Muscle of arm (tissue), 12 donors: ENCODE results near the gene MTMR10. TPM values are rescaled to one million over a fixed set of nuclear protein-coding genes. Genes with fewer than 3 reads are reported as not detected.
A peak's percentile ranks its signal among the peaks of the same experiment; 100 is the strongest.

Experiments
- DNase-seq: peaks from one replicate; pipeline ENCODE4 v3.0.0-alpha.2; 2013
- polyA plus RNA-seq, 12 donors: library from polyadenylated mRNA; unstranded; fragments of 120-200 nt; gene quantifications; one replicate each; pipeline ENCODE4 v1.2.1, GENCODE V29; 2013; ENCODE audit not compliant: insufficient read length in 12 of 12

The MTMR10 gene
- polyA plus RNA-seq, 12 donors: 17.9 to 30.5 (median 21.7) TPM; not detected in 1

DNA sequence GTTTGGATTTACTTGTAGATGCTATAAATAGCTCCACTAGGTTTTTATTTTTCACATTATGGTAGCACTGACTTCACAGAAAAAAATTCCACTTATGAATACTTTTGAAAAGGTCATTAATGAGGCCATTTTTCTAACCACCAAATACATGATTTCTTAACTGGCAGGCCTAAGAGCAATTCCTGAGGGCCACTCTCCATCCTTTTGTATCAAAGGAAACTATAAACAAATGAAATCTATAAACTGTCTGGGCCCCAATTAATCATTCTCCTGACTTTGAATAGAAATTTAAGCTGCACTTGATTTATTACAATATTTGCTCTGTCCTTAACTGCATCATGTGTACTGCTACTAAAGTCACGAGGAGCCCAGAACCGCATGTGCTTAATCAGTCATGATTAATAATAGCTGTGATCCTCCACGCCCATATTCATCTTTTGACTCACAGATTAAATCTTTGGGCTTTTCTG lies 25.1 kb upstream of the MTMR10 start:
- no peak for DNase-seq

DNA sequence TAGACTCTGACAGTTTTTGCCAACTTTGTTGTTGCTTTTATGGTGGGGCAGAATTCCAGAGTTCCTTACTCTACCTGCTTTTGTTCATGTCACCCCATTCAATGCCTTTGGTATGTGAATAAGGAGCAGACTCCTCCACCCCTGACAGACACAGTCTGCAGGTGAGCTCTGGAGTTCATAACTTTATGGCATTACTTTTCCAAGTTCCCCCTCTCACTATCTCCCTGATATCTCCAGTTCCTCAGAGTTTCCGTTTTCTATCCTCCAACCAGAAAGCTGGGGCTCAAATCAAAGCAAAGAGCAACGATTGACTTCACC lies 23.1 kb upstream of the MTMR10 start:
- no peak for DNase-seq

DNA sequence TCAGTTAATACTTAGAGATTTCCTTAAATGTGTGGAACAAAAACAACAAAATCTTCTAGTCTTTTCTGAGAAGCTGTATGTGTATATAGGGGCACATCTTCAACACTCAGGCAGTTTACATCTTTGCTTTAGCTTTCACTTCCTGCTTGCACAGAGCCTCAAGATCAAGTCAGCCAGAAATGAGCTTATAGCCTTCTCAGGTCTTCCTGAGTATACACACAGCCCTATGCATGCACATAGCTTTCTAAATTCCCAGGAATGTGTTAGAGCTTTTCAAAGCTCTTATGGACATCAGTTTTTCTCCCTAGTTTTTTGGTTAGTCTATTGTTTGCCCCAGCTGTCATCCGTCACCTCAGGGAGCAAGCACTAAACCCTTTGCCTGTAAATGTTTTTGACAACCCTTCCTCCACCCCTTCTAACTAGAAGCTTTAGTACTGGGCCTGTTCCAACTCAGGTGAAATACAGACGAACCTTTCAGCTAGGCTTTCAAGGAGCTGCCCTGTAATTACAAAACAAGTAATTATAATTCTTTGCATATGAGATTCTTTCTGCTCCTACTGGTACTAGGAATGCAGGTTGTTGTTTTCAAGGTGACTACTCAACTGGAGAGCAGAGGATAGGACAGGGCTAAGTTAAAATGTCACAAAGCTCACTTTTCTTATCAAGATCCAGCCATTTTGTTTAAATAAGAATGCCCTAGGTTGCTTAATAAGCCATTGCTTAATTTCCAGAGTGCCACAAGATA lies 22.6 kb upstream of the MTMR10 start:
- DNase-seq: no peak

DNA sequence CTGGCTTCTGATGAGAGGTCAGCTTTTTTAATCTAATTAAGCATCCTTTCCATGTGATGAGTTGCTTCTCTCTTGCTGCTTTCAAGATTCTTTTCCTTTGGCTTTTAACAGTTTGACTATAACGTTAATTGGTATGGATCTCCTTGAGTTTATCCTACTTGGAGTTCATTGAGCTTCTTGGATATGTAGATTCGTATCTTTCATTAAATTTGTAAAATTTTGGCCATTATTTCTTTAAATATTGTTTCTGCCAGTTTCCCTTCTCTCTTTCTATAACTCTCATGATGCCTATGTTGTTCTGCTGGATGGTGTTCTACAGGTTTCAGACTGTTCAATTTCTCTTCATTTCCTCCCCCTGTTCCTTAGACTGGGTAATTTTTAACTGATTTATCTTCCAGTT lies 21.0 kb upstream of the MTMR10 start:
- no peak for DNase-seq

DNA sequence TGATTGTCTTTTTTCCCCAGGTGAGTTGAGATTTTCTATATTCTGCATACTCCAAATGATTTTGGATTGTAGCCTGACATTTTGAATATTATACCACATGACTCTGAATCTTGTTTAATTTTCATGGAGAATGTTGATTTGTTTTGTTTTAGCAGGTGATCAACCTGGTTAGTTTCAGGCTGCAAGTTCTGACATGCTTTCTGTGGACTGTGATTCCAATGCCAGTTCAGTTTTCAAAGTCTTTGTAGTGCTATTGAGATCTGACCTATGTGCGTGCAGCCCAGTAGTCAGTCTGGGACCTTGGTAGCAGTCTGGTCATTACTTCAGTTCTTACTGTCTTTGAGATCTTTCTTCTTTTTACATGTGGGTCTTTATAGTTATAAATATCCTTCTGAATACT lies 18.6 kb upstream of the MTMR10 start:
- no peak for DNase-seq

DNA sequence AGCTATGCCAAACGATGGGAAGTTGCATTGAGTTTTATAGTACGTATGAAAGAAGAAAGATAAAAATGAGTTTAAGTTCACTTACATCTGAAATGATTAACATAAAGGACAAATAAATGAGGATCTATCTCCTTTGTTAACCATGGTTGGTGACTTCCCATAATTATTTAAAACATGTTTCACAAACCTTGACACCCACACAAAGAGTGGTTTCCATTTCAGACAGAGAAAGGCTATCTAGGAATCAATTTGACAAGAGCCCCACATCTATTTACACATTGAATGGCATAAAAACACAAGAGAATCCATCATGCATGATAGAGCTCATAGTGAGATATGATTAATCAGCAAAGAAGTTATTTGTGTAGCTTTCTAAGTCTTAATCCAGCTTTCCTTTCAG lies 14.2 kb upstream of the MTMR10 start:
- no peak for DNase-seq

DNA sequence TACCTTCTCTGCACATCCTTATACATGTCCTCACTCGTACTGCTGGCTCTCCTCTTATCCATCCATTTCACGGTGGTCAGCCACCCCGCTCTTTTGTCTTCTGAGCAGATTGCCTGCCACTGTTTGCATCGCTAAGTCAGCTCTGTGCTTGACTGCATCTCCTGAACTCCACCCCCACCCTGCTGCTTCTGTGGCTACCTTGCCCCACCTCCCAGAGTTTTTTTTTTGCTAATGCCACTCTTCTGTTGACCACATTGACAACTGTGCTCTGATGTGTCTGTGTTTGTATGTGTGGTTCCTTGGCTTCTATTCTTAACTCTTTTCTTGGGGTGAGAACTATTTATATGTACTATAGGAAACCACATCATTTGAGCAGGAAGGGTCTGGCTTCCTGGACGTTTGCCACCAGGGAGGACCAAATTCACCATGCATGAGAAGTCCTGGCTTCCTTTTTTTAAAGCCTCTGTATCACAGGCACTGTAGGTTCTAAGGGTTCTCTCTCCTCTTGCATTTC lies 12.8 kb upstream of the MTMR10 start:
- DNase-seq: peak; percentile 14

DNA sequence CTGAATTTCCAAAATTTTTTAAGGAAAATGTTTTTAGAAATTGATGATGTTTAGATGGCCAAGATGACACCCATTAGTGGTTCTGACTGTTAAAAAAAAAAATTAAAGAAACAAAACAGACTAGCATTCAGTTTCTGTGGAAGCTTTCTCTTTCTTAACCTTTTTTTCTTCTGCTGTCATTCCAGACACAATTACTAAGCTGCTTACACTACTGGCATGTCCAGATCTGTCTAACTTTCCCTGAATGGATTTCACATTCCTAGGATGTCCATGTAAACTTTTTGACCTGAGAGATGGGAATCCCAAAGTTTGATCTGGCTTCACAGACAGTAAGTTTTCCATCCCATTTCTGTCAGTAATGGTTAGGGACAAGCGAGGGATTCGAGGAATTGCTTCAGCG lies 10.3 kb upstream of the MTMR10 start:
- DNase-seq: no peak

DNA sequence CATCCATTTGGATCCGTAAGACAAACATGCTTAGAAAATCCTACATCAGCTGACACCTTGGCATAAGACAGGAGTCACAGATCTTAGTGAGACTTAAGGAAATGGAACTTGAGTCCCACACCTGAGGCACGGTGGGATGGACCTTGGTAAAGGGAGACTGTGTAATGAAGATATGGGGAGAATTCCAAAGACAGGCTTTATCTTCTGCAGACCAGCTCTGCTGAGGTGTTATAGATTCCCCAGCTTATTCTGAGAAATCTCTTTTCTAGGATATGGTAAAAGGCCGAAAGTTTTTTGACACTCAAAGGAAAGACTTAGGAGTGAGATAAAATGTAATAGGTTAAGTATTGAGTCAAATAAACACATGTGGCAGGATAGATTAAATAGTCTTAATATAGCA lies 8.3 kb upstream of the MTMR10 start:
- no peak for DNase-seq

DNA sequence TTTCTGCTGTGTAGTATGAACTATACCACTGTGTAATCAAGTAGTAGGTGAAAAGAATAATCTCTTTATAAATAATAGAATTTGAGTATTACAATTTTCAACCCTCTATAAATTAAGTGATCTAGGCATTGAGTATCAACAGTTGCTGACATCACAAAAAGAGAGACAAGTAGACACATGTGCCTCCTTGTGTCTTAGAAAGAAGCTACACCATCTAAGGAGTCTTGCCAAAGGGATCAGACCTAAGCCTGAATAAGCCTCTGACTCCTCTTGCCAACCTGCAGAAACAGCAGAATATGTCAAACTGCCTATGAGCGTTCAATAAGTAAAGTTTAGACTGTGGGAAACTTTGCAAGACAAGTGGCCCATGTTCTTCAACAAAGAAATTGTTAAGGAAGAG lies 5.8 kb upstream of the MTMR10 start:
- no peak for DNase-seq

DNA sequence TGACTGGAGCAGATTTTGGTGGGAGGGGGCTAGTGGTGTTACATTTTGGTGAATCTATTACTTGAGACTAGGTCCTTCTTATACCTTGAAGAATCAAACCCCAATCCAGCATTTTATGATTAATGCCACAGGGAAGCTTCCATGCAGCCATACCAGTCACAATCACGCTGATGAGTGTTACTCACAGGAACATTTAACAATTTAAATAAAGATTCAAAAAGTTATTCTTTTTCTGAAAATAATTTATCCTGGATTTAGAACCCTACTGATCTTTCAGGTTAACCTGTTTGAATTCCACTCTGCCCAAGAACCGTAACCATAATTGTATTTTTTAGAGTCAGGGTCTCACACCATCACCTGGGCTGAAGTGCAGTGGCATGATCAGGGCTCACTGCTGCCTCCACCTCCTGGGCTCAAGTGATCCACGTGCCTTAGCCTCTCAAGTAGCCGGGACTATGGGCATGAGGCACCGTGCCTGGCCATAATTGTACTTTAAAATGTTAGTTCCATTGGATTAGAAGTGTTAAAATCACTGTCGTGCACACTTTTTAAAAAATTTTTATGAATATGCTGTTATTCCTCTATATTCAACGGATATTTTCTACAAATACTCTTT lies 929 bp upstream of the MTMR10 start:
- DNase-seq: no peak

DNA sequence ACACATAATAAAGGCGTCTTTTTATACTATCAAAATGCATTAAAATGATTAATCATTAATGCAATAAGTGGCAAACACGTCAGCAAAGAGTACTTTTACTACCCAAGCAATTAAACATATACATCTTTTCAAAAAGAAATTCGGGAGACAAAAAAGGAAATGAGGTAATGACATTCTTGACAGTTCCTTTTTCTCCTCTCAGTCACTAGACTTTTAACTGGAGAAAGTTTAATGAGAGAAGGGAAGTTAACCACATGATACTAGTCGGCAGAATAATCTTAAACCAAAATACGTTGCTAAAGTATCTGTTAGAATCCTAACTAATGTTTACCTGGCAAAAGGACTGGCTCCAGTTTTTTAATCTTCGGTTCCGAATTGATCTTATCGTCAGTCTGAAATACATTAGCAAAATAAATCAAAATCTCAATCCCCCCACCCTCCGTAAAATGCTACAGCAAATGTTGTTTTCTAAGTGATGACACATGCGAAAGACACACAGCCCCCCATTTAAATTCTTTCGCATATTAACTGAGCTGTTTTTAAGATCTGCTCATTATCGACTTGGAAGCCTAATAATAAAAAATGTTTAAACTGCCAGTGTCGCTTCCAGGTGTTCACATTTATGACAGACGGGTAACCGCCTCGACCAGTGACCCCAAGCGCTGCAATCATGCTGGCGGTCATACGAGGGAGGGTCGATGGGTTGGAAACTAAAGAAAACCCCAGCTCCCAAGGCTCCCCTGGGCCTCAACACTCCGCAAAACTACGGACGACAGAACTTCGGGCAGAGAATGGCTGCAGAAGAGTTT lies 778 bp downstream of the MTMR10 start:
- DNase-seq: peak; percentile 15

DNA sequence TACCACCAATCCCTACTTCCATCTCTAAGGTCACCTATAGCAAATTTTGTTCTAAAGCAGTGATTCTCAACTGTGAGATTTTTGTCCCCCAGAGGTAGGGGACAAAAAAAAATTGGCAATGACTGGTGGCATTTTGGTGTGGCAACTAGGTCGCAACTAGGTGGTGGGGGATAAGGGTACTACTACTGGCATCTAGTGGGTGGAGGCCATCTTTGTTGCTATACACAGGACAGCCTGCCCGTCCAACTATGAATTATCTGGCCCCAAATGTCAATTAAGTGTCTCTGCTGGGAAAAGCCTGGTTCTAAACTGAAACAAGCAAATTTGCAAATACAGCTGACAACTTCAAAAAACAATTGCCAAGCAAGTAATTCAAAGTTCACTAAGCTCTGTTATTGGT lies 1.4 kb downstream of the MTMR10 start:
- no peak for DNase-seq

DNA sequence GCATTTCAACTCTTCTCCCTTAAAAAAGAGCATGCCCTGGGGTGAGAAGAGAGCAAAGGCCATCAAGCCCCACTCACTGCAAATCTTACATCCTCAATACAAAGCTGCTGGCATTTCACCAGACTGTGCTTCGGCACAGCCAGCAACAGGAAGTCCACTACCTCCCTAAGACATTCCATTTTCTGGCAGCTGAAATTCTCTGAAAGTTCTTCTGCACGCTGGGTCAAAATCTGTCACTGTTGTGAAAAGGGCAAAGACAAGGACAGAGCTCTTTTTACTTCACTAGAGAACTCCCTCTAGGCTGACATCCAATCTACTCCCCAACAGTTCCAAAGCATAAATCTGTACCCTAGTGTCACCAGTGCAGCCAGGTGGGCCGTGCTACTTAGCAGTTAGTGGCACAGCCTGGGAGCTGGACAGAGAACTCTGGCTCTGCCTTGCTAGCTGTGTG lies 6.3 kb downstream of the MTMR10 start:
- no peak for DNase-seq

DNA sequence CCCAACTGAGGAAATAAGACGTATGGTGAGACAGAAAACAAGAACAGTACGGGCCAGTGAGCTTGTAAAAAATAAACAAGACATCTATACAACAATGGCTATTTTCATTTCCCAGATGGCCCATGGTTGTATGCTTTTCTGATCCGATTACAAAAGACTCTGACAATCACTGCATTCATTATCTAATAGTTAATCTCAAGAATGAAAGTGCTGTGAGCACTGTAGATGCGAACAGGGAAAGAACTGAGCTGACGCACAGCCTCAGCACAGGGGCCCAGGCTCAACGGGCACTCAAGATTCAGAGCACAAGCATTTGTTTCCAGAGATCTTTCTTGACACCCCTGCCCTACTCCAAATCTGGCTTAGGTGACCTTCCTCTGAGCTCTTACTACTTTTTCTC lies 6.9 kb downstream of the MTMR10 start:
- no peak for DNase-seq

DNA sequence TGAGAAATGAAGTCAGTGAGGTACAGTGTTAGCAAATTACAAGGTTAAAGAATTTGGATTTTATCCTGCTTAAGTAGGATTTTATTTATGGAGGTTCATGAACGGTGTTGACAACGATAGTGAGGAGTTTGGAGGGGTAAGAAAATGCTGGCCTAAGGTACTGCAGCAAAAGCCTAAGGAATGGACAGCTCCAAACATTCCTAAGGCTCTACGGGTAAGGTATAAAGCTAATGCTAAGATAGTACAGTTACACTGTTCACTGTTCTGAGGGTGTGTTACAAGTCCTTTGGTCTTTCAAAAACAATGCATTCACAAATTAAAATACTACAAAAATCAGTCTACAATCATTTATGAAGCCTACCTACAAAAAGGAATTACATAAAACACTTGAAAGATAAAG lies 7.3 kb downstream of the MTMR10 start:
- no peak for DNase-seq

DNA sequence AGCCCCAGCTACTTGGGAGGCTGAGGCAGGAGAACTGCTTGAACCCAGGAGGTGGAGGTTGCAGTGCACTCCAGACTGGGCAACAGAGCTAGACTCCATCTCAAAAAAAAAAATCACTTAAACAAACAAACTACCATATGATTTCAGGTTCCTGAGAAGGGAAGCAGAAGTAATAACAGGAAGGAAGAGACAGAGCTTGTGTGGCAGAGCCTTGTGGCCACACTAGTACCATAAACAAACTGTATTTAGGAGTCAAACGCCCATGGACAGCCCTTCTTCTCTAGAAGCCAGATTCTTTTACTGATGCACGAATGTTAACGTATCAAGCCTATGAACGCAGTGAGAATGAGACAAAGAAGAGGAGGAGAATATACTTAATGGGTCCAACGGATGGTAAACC lies 12.0 kb downstream of the MTMR10 start:
- no peak for DNase-seq

DNA sequence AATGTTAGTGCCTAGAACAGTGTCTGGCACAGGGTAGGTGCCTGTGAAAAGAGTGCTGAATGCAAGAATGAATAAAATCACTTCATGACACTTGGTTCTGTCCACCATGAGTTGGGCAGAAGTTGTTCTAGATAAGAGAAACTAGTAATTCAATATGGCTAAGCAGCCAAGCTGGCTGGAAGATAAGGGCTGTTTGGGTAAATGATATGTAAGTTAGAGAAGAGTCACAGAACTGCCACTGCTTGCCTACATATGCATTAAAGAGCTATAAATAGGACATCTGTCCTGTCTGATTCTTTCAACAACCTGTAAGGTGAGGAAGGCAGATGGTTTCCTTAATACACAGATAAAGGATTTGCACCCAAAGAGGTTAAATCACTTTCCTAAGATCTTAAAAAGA lies 13.1 kb downstream of the MTMR10 start:
- DNase-seq: no peak

DNA sequence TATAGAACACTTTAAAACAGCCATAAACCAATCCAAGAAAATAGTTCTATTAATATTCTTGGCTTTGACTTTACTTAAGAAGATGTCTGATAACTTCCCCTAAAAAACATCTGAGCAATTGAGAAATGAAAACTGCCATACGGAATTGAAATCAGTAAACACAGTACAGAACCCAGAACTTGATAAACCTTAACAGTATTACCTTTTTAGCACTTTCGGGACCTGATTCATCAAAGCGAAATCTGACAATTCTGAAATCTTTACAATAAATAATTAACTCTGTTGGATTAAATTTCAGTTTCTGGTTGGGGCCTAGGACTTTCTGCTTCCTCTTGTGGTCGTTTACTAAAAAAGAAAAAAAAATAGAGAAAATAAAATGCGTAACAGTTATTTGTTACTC lies 17.3 kb downstream of the MTMR10 start:
- no peak for DNase-seq

DNA sequence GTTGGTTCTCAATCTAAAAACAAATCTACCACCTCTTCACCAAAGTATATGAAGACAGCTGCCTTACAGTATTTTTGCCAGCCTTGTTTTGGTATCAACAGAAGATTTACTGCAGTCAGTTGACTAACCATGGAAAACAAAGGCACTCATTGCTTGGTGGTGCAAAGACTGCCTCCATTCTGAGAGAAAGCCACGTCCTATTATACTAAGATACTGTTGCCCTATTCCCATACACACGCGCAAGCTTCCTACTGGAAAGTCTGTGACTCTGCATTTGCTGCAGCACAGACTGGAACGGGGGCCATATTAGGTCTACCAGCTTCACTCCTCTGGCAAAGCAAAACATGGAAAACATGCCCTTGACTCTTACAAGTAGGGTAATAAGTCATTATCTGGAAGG lies 18.0 kb downstream of the MTMR10 start:
- no peak for DNase-seq

DNA sequence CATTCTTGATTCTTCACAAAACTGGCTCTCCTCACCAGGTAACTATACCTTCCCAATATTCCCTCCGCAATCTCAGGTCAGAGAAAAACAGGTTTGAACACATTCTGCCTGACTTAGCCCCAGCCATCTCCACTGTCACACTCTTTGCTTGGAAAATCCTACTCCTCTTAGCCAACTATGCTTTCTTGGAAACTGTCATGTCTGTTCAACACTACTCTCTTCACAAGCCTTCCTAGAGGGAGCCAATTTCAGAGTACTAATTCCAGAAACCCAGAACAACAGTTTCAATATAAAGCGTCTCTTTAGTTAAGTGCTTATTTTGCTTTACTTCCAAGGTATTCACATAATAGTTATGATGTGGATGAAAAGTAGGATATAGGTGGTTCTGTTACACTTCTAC lies 21.7 kb downstream of the MTMR10 start:
- DNase-seq: no peak

DNA sequence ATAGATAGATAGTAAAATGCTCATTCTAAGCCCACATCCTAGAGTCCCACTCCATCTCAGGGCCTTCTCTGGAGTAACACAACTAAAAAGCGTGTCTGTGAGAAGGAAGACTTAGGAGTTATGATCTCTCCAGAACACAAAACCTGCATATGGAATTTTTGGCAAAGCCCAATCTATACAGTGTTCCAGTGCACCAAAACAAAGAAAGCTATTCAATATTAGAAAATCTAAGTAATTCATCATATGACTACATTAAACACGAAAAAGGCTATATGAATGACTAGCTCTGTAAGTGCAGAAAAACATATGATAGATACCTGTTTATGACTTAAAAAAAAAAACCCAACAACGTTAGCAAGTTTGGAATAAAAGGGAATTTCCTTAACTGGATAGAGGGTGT lies 27.7 kb downstream of the MTMR10 start:
- DNase-seq: no peak

DNA sequence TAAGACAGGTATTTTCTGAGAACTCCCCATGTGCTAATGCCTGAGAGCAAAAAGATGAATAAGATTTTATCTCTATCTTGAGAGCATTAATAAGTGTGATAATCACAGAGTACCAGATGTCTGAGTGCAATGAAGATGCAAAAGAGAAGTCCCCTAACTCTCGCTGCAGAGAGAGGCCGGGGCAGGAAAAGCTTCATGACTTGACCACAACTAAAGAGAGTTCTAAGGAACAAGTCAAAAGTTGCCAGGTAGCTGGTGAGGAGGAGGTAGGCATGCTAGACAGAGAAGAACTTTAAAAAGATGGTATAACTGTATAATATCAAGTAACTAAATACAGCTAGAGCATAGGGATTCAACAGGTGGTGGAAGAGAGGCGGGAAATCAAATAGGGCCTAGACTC lies 28.8 kb downstream of the MTMR10 start:
- DNase-seq: no peak
